Measurements from ENCODE around the gene SHKBP1.

- TF ChIP-seq CTCF (IDR thresholded peaks at IDR 0.05; ENCODE audit: low read depth, low read length, poor library complexity, severe bottlenecking) (no peak), EZH2phosphoT487 (IDR thresholded peaks at IDR 0.05; ENCODE audit: borderline replicate concordance, low read length) (no peak)
These were observed 15.5 kb downstream of the SHKBP1 start for GRCh38 chr19:40592170-40592569.

Measured in DOHH2 (cell line).